ENCODE data around the gene RCVRN. TPM values are rescaled to one million over a fixed set of nuclear protein-coding genes. Genes with fewer than 3 reads are reported as not detected.
A peak's percentile ranks its signal among the peaks of the same experiment; 100 is the strongest.

RCVRN gene
- total RNA-seq, 4 donors from 2014 or later, result not detected

DNA sequence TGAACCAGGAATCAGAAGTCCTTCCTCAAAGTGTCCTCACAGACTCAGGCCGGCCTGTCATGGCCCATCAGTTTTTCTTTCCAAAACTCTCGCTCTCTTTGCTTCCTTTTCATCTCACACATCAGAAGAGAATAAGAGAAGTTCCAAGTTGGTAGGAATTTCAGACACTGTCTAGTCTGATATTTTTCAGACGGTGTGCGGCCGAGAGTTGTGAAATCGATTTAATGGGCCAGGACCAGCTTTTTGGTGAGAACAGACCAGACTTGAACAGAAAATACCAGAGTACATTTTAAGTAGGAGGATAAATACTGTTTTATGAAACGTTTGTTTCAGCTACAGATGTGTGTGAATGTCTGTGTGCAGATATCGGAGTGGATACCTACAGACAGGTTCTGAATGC is 24.8 kb upstream of the RCVRN start:
- intact Hi-C loops (cut with DNase I; ENCODE audit: low total_unique reads), result loop anchor here (10.0 kb wide), 2 partner anchors 295 to 685 kb away; no protein-coding TSS in a partner anchor
- TF ChIP-seq POLR2AphosphoS5 (IDR thresholded peaks at IDR 0.05) (no peak), POLR2A (IDR thresholded peaks at IDR 0.05) (no peak), EP300 (IDR thresholded peaks at IDR 0.05; ENCODE audit: low read depth) (no peak)
- TF ChIP-seq, protein P1, sequence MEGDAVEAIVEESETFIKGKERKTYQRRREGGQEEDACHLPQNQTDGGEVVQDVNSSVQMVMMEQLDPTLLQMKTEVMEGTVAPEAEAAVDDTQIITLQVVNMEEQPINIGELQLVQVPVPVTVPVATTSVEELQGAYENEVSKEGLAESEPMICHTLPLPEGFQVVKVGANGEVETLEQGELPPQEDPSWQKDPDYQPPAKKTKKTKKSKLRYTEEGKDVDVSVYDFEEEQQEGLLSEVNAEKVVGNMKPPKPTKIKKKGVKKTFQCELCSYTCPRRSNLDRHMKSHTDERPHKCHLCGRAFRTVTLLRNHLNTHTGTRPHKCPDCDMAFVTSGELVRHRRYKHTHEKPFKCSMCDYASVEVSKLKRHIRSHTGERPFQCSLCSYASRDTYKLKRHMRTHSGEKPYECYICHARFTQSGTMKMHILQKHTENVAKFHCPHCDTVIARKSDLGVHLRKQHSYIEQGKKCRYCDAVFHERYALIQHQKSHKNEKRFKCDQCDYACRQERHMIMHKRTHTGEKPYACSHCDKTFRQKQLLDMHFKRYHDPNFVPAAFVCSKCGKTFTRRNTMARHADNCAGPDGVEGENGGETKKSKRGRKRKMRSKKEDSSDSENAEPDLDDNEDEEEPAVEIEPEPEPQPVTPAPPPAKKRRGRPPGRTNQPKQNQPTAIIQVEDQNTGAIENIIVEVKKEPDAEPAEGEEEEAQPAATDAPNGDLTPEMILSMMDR (IDR thresholded peaks at IDR 0.05), result no peak
- DNase-seq, result no peak
- H3K4me3 ChIP-seq, result no peak overlapping the region
- no peak overlapping the region for H3K27ac ChIP-seq
- H3K9me3 ChIP-seq, result no peaks in the 10 kb centered on the region
- H3K27me3 ChIP-seq, result no peaks in the 10 kb centered on the region
- H3K36me3 ChIP-seq, result no peaks in the 10 kb centered on the region
- peaks cover 0 to 3% (median 0%) of the 10 kb centered on the region in 4 donors for H3K4me1 ChIP-seq
- WGBS, 2 donors (ENCODE audit: low coverage in 1 of 2), result 68 to 79% methylated on average over 7 to 8 of the region's 8 CpGs
- in situ Hi-C loops (cut with MboI; ENCODE audit: low pct_ligation_motif_present in 1 of 4, low pct_unique_long_range_greater_than_20kb in 1 of 4, low sequenced_read_pairs in 3 of 4), result loop anchor here in 1 of 4 donors (10.0 kb wide), 1 partner anchor 685 kb away; no protein-coding TSS in a partner anchor

DNA sequence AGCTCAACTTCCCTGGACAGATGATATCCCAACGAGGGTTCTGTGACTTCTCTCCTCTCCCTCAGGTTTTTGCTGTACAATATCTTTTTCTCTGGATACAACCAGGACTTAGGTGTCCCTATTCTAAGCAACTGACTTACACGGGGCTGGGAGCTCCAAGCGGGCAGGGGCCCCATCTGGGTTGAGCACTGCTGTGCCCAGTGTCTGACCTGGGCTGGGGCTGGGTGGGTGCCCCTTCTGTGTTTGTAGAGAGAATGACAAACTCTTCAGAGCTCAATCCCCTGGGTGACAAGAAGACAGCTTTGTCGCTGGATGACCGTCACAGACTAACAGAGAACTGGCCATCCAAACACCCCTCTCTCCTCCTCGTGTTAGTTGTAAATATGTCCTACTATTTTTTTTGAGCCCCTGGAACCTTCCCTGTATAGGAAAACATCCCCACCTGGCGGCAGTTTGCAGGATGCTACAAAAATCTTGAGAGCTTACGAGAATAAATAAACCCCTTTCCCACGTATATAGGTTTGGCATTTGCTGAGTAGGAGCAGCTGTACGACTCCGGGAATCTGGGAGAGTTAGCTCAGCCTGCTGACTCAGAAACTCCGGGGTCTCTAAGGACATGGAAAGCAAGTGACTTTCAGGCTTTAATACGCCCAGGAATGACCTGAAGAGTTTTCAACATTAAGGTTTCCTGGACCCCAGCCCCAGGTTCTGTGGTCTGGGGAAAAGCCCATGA is 23.7 kb upstream of the RCVRN start:
- Histone ChIP-seq H3K27ac (peak overlapping the region in 3 of 4 donors; percentile 3 to 43 (median 38)), H3K36me3 (no peaks in the 10 kb centered on the region), H3K9me3 (no peaks in the 10 kb centered on the region), H3K4me3 (no peak overlapping the region), H3K27me3 (no peaks in the 10 kb centered on the region), H3K4me1 (peaks cover 0 to 3% (median 0%) of the 10 kb centered on the region in 4 donors)
- no peak for TF ChIP-seq EP300 (IDR thresholded peaks at IDR 0.05; ENCODE audit: low read depth)
- TF ChIP-seq, protein P1 (IDR thresholded peaks at IDR 0.05), result peak in 4 of 5 experiments; percentile 23 to 40 (median 24)
- 14 to 42% methylated on average over 8 to 13 of the region's 13 CpGs for WGBS, 2 donors (ENCODE audit: low coverage in 1 of 2)
- no peak for DNase-seq
- intact Hi-C loops (cut with DNase I; ENCODE audit: low total_unique reads), result loop anchor here (10.0 kb wide), 2 partner anchors 296 to 686 kb away; no protein-coding TSS in a partner anchor
- in situ Hi-C loops (cut with MboI; ENCODE audit: low pct_ligation_motif_present in 1 of 4, low pct_unique_long_range_greater_than_20kb in 1 of 4, low sequenced_read_pairs in 3 of 4), result loop anchor here in 1 of 4 donors (10.0 kb wide), 1 partner anchor 686 kb away; no protein-coding TSS in a partner anchor

DNA sequence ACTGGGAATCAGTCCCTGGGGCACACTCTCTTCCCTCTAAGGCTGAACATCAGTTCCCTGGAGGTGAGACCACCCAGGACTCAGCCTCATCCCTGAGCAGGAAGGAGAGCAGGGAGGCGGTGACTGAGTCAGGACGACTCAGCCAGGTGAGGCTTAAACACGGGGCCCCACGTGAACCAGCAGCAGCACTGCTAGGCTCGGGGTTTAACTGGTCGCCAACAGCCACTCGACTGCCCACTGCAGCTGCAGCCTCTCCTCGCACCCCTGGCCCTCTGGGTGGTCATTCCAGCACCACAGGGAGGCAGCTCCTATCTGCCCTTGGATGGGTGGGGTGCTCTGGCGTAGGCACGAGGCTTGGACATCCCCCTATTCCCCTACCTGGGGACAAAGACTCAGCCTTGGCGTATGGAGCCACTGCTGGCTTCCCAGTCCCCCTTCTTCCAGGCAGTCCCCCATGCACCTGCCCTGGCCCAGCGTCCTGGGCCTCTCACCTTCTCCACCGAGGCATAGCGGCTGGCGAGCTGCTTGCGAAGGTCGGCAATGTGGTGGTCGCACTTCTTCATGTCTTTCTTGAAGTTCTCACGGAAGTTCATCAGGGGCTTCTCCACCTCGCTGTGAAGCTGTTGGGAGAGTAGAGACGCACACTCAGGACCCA is 21.2 kb upstream of the RCVRN start:
- no peak overlapping the region for H3K4me3 ChIP-seq
- H3K27me3 ChIP-seq, result no peaks in the 10 kb centered on the region
- in situ Hi-C loops (cut with MboI; ENCODE audit: low pct_ligation_motif_present in 1 of 4, low pct_unique_long_range_greater_than_20kb in 1 of 4, low sequenced_read_pairs in 3 of 4) (loop anchor here in 1 of 4 donors (10.0 kb wide), 1 partner anchor 689 kb away; no protein-coding TSS in a partner anchor), intact Hi-C loops (cut with DNase I; ENCODE audit: low total_unique reads) (loop anchor here (10.0 kb wide), 2 partner anchors 299 to 689 kb away; no protein-coding TSS in a partner anchor)
- DNase-seq, result no peak
- TF ChIP-seq POLR2A (IDR thresholded peaks at IDR 0.05), result no peak
- TF ChIP-seq, protein P1 (IDR thresholded peaks at IDR 0.05), result no peak
- no peak for TF ChIP-seq EP300 (IDR thresholded peaks at IDR 0.05; ENCODE audit: low read depth)
- TF ChIP-seq POLR2AphosphoS5 (IDR thresholded peaks at IDR 0.05), result no peak
- no peaks in the 10 kb centered on the region for H3K36me3 ChIP-seq
- H3K27ac ChIP-seq, result no peak overlapping the region
- H3K4me1 ChIP-seq, result peaks cover 0 to 3% (median 0%) of the 10 kb centered on the region in 4 donors
- H3K9me3 ChIP-seq, result no peaks in the 10 kb centered on the region
- WGBS, 2 donors (ENCODE audit: low coverage in 1 of 2), result 81 to 82% methylated on average over 3 to 19 of the region's 21 CpGs

DNA sequence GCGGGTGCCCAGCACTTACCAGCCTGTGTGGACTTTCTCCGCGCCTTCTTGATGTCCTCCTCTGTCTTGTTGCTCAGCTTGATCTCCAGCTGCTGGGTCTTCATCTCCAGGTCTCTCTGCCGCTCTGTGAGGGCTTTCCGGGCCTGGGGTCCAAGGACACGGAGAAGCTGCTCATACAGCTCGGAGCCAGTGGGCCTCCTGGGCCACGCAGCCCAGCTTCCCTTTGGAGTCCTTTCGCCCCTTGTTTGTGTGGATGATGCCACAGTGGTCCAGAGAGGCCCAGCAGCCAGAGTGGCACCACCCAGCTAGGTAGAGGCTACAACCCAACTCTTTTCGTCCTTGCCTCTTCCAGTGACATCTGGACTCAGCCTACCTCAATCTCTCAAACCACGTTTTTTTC is 20.4 kb upstream of the RCVRN start:
- no peak overlapping the region for H3K4me3 ChIP-seq
- WGBS, 2 donors (ENCODE audit: low coverage in 1 of 2), result 74% methylated on average over 11 of the region's 11 CpGs; no CpG with 5 or more reads in 1 of the 2 donors
- no peak overlapping the region for H3K27ac ChIP-seq
- TF ChIP-seq POLR2AphosphoS5 (IDR thresholded peaks at IDR 0.05), result no peak
- TF ChIP-seq POLR2A (IDR thresholded peaks at IDR 0.05), result no peak
- TF ChIP-seq, protein P1 (IDR thresholded peaks at IDR 0.05), result no peak
- no peak for TF ChIP-seq EP300 (IDR thresholded peaks at IDR 0.05; ENCODE audit: low read depth)
- peaks cover 0 to 3% (median 0%) of the 10 kb centered on the region in 4 donors for H3K4me1 ChIP-seq
- intact Hi-C loops (cut with DNase I; ENCODE audit: low total_unique reads) (loop anchor here (10.0 kb wide), 2 partner anchors 299 to 689 kb away; no protein-coding TSS in a partner anchor), in situ Hi-C loops (cut with MboI; ENCODE audit: low pct_ligation_motif_present in 1 of 4, low pct_unique_long_range_greater_than_20kb in 1 of 4, low sequenced_read_pairs in 3 of 4) (loop anchor here in 1 of 4 donors (10.0 kb wide), 1 partner anchor 689 kb away; no protein-coding TSS in a partner anchor)
- no peaks in the 10 kb centered on the region for H3K36me3 ChIP-seq
- DNase-seq, result no peak
- H3K9me3 ChIP-seq, result no peaks in the 10 kb centered on the region
- no peaks in the 10 kb centered on the region for H3K27me3 ChIP-seq

Data from transverse colon (tissue), 4 donors.